Neural cell (in vitro differentiated cells): ENCODE measurements around the gene MSH2. TPM values are rescaled to one million over a fixed set of nuclear protein-coding genes. Genes with fewer than 3 reads are reported as not detected.

Experiments used
- H2AFZ ChIP-seq: fragments of 200-600, 300-800 bp; sonication (generic), shearing (Covaris generic); 2 replicates; pipeline ENCODE4 v1.6.0; 2014; ENCODE audit warnings: low read depth, mild to moderate bottlenecking, antibody characterized with exemption, low read length, moderate library complexity
- H3F3A ChIP-seq: fragments of 200-600 bp; shearing (Covaris generic); 2 replicates; pipeline ENCODE4 v1.6.1; 2016; ENCODE audit warnings: mild to moderate bottlenecking, moderate library complexity, mixed read lengths, antibody characterized with exemption, low read length; ENCODE audit not compliant: insufficient read depth, poor library complexity, severe bottlenecking
- H3K27ac ChIP-seq: fragments of 200-600, 300-800 bp; sonication (generic), shearing (Covaris generic); 2 replicates; pipeline ENCODE4 v1.5.1; 2014; ENCODE audit warnings: mild to moderate bottlenecking, low read length, moderate library complexity
- H3K27me3 ChIP-seq: fragments of 300-800, 200-600 bp; sonication (generic), shearing (Covaris generic); 2 replicates; pipeline ENCODE4 v1.6.0; 2014; ENCODE audit warnings: mild to moderate bottlenecking, low read depth, low read length, moderate library complexity; ENCODE audit not compliant: insufficient read depth
- H3K36me3 ChIP-seq: fragments of 300-800, 200-600 bp; sonication (generic), shearing (Covaris generic); 2 replicates; pipeline ENCODE4 v1.5.1; 2014; ENCODE audit warnings: mild to moderate bottlenecking, antibody characterized with exemption, low read length, moderate library complexity; ENCODE audit not compliant: insufficient read depth
- H3K4me2 ChIP-seq: fragments of 300-800, 200-600 bp; sonication (generic), shearing (Covaris generic); 2 replicates; pipeline ENCODE4 v1.6.0; 2014; ENCODE audit warnings: mild to moderate bottlenecking, low read length
- H3K4me3 ChIP-seq: fragments of 300-800, 200-600 bp; sonication (generic), shearing (Covaris generic); 2 replicates; pipeline ENCODE4 v1.5.1; 2014; ENCODE audit warnings: mild to moderate bottlenecking, low read length, moderate library complexity
- H3K79me2 ChIP-seq: fragments of 200-600 bp; shearing (Covaris generic); replicated peaks from 2 replicates; pipeline ENCODE4 v1.6.0; 2014; ENCODE audit warnings: mild to moderate bottlenecking, low read length, moderate library complexity; ENCODE audit not compliant: insufficient read depth
- H3K9ac ChIP-seq: fragments of 300-800, 200-600 bp; sonication (generic), shearing (Covaris generic); 2 replicates; pipeline ENCODE4 v1.6.1; 2016; ENCODE audit warnings: mild to moderate bottlenecking, low read length, mixed read lengths
- H3K9me2 ChIP-seq: fragments of 200-600 bp; shearing (Covaris generic); 2 replicates; pipeline ENCODE4 v1.6.1; 2016; ENCODE audit warnings: mild to moderate bottlenecking, low read length, mixed read lengths; ENCODE audit not compliant: insufficient read depth
- H3K9me3 ChIP-seq: fragments of 200-600, 300-800 bp; sonication (generic), shearing (Covaris generic); 2 replicates; pipeline ENCODE4 v1.6.1; 2016; ENCODE audit warnings: mild to moderate bottlenecking, mixed run types, low read length, moderate library complexity, mixed read lengths
- H4K20me1 ChIP-seq: fragments of 200-600 bp; shearing (Covaris generic); 2 replicates; pipeline ENCODE4 v1.6.1; 2016; ENCODE audit warnings: mild to moderate bottlenecking, mixed run types; ENCODE audit not compliant: insufficient read depth
- CTCF ChIP-seq: fragments of 450-650 bp; IDR thresholded peaks from 2 replicates; pipeline ENCODE4 v1.5.1; 2014; ENCODE audit warnings: antibody characterized with exemption, mild to moderate bottlenecking, moderate library complexity; ENCODE audit not compliant: poor library complexity, severe bottlenecking
- EP300 ChIP-seq: fragments of 450-650 bp; conservative IDR thresholded peaks from 2 replicates; pipeline ENCODE4 v1.6.1; 2014; ENCODE audit warnings: antibody characterized with exemption, mild to moderate bottlenecking, moderate library complexity; ENCODE audit not compliant: poor library complexity, severe bottlenecking
- EZH2 ChIP-seq: fragments of 200-600, 300-800 bp; shearing (Covaris generic), sonication (generic); IDR thresholded peaks from 2 replicates; pipeline ENCODE4 v1.6.1; 2014; ENCODE audit warnings: antibody characterized with exemption, low read length, borderline replicate concordance, mild to moderate bottlenecking; ENCODE audit not compliant: insufficient read depth, poor library complexity, severe bottlenecking
- MXI1 ChIP-seq: fragments of 450-650 bp; conservative IDR thresholded peaks from 2 replicates; pipeline ENCODE4 v1.6.1; 2014; ENCODE audit warnings: antibody characterized with exemption, mild to moderate bottlenecking; ENCODE audit not compliant: poor library complexity, severe bottlenecking
- POLR2AphosphoS5 ChIP-seq: IDR thresholded peaks from 2 replicates; pipeline ENCODE4 v1.6.1; 2012
- RAD21 ChIP-seq: fragments of 450-650 bp; conservative IDR thresholded peaks from 2 replicates; pipeline ENCODE4 v1.6.1; 2014; ENCODE audit warnings: antibody characterized with exemption, mild to moderate bottlenecking, moderate library complexity
- REST ChIP-seq: IDR thresholded peaks from 2 replicates; pipeline ENCODE4 v1.6.1; 2012; ENCODE audit warnings: borderline replicate concordance
- SMC3 ChIP-seq: fragments of 450-650 bp; conservative IDR thresholded peaks from 2 replicates; pipeline ENCODE4 v1.6.1; 2014; ENCODE audit warnings: antibody characterized with exemption, mild to moderate bottlenecking, moderate library complexity; ENCODE audit not compliant: poor library complexity
- TAF1 ChIP-seq: IDR thresholded peaks from 2 replicates; pipeline ENCODE4 v1.6.1; 2012; ENCODE audit warnings: low read depth
- polyA plus RNA-seq: library from polyadenylated mRNA; depleted of rRNA; stranded (reverse); fragments of >200 nt; gene quantifications from 2 replicates; pipeline ENCODE4 v1.2.3, GENCODE V29; 2014

MSH2 gene
- polyA plus RNA-seq, 1 donor from 2014 or later: 105 TPM

- H3K27ac ChIP-seq: no peak overlapping the region
- no peak overlapping the region for H3K4me3 ChIP-seq
Measured at GRCh38 chr2:47519147-47519537, 116.2 kb downstream of the MSH2 start.

GRCh38 chr2:47519604-47520301 lies 116.8 kb downstream of the MSH2 start:
- H3F3A ChIP-seq: no peaks in the 10 kb centered on the region
- H3K4me2 ChIP-seq: no peak overlapping the region
- H3K9me3 ChIP-seq: no peaks in the 10 kb centered on the region
- no peaks in the 10 kb centered on the region for H3K79me2 ChIP-seq
- no peak overlapping the region for H3K9ac ChIP-seq
- no peaks in the 10 kb centered on the region for H4K20me1 ChIP-seq
- no peak overlapping the region for H3K27ac ChIP-seq
- no peaks in the 10 kb centered on the region for H3K27me3 ChIP-seq
- H3K36me3 ChIP-seq: no peaks in the 10 kb centered on the region
- TF ChIP-seq EZH2 (no peak), RAD21 (no peak), SMC3 (no peak), TAF1 (no peak)
- H2AFZ ChIP-seq: no peak overlapping the region
- no peak overlapping the region for H3K4me3 ChIP-seq
- no peaks in the 10 kb centered on the region for H3K9me2 ChIP-seq

More at GRCh38 chr2:47519147-47519537, 116.2 kb downstream of the MSH2 start:
- H4K20me1 ChIP-seq: no peaks in the 10 kb centered on the region
- H3K79me2 ChIP-seq: no peaks in the 10 kb centered on the region
- H3F3A ChIP-seq: no peaks in the 10 kb centered on the region
- TF ChIP-seq RAD21 (no peak), POLR2AphosphoS5 (no peak), CTCF (no peak), MXI1 (no peak), TAF1 (no peak), REST (no peak), EP300 (no peak), SMC3 (no peak), EZH2 (no peak)
- no peak overlapping the region for H3K9ac ChIP-seq
- no peaks in the 10 kb centered on the region for H3K9me3 ChIP-seq
- H3K27me3 ChIP-seq: no peaks in the 10 kb centered on the region
- H3K9me2 ChIP-seq: no peaks in the 10 kb centered on the region
- no peak overlapping the region for H3K4me2 ChIP-seq
- H2AFZ ChIP-seq: no peak overlapping the region
- no peaks in the 10 kb centered on the region for H3K36me3 ChIP-seq
